Activated naive CD8-positive, alpha-beta T cell treated with anti-CD3 and anti-CD28 coated beads, Interleukin-2, amount 50 U/mL, for 24 hours (primary cell): Measurements from ENCODE around the gene SBF1.
"Not testable (repeated sequence)": the region's sequence is repeated elsewhere in the genome, so short reads cannot be mapped to it uniquely, and the experiment has no call there.

Source experiments
- ATAC-seq: fragments of 150-1000 bp; cut with Tn5 transposase; one replicate; pipeline ENCODE4 v1.10.0; 2021
- DNase-seq: peaks from one replicate; pipeline ENCODE4 v3.0.0; 2021
- H3K27ac Mint-ChIP-seq: one replicate; pipeline ENCODE4 v1.8.0; 2021; ENCODE audit warnings: mild to moderate bottlenecking, mixed read lengths
- H3K27me3 Mint-ChIP-seq: one replicate; pipeline ENCODE4 v1.8.0; 2021; ENCODE audit warnings: mixed read lengths
- H3K36me3 Mint-ChIP-seq: one replicate; pipeline ENCODE4 v1.8.0; 2021; ENCODE audit warnings: low read depth, mixed read lengths
- H3K4me1 Mint-ChIP-seq: one replicate; pipeline ENCODE4 v1.8.0; 2021; ENCODE audit warnings: mixed read lengths
- H3K4me3 Mint-ChIP-seq: one replicate; pipeline ENCODE4 v1.8.0; 2021; ENCODE audit warnings: mild to moderate bottlenecking, moderate library complexity, mixed read lengths
- H3K9me3 Mint-ChIP-seq: one replicate; pipeline ENCODE4 v1.8.0; 2021; ENCODE audit warnings: mixed read lengths

The SBF1 gene

GRCh38 chr22:50474710-50475651, at the start of gene SBF1:
Gene SBF1, minus strand, starts transcription at chr22:50475035. Its CDS starts 195 bp downstream, at chr22:50474840.
- Mint-ChIP-seq H3K36me3 (no peaks in the 10 kb centered on the region), H3K4me3 (peak within 1 kb of the TSS; percentile 94), H3K4me1 (peaks cover 45% of the 10 kb centered on the region), H3K9me3 (no peaks in the 10 kb centered on the region), H3K27me3 (peaks cover 3% of the 10 kb centered on the region), H3K27ac (peak within 1 kb of the TSS; percentile 91)
- ATAC-seq (peak; percentile 60), DNase-seq (peak; percentile 93)

DNA sequence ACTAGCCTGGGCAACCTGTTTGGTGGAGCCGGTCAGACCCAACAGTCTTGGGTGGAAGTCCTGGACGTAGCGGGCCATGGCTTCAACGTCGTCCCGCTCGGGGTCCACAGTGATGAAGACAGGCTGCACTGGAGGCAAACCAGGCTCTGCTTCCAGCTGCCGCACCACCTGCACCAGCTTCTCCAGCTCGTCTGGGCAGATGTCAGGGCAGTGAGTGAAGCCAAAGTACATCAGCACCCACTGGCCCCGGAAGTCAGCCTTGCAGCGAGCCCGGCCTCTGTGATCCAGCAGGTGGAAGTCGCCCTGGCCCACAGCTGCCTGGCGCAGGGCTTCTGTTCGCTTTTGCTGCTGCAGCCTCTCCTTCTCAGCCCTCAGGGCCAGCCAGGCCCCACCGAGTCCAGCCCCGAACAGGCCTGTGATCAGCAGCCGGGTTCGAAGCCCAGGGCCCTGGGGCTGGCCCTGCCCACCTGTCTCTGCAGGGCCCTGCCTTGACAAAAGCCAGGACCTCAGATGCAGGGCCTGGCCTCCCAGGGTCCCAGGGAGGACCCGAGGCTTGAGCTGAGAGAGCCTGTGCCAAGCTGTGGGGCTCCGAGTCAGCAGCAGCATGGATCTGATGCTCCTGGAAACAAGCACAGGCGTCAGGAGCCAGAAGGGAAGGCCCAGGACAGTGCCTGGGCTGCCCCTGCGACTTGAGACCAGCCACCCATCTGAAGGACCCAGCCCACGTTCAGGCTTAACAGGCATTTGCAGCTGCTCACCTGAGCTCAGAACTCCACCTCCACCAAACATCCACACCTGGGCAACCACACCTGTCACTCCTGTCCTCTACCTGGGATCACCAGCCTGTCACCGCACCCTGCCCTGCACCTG, 49.2 kb upstream of the SBF1 start:
- H3K4me3 Mint-ChIP-seq = peak overlapping the region; percentile 88
- H3K27ac Mint-ChIP-seq = peak overlapping the region; percentile 87
- no peak for DNase-seq
- peaks cover 22% of the 10 kb centered on the region for H3K36me3 Mint-ChIP-seq
- no peaks in the 10 kb centered on the region for H3K27me3 Mint-ChIP-seq
- ATAC-seq = no peak
- H3K9me3 Mint-ChIP-seq = no peaks in the 10 kb centered on the region
- H3K4me1 Mint-ChIP-seq = peaks cover 33% of the 10 kb centered on the region

DNA sequence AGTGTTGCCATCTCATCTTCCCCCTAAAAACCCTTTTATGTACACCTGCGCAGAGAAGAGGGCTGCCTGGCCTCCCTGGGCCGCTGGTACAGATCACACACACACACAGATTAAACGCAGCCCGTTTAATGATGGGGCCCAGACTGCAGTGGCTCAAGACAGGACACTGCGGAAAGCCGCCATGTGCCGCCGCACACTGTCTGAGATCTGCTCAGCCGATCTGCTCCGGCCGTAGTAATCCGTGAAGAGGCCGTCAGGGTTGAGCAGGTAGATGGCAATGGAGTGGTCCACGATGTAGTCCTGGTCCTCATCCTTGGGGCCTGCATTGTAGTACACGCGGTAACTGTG, 48.6 kb upstream of the SBF1 start:
- peaks cover 20% of the 10 kb centered on the region for H3K36me3 Mint-ChIP-seq
- peak overlapping the region; percentile 36 for H3K4me3 Mint-ChIP-seq
- no peak overlapping the region for H3K27ac Mint-ChIP-seq
- DNase-seq (no peak), ATAC-seq (no peak)
- H3K9me3 Mint-ChIP-seq = no peaks in the 10 kb centered on the region
- H3K4me1 Mint-ChIP-seq = peaks cover 30% of the 10 kb centered on the region
- H3K27me3 Mint-ChIP-seq = no peaks in the 10 kb centered on the region

- Mint-ChIP-seq H3K4me3 (peak overlapping the region; percentile 36), H3K4me1 (peaks cover 25% of the 10 kb centered on the region), H3K27me3 (no peaks in the 10 kb centered on the region), H3K36me3 (peaks cover 17% of the 10 kb centered on the region), H3K27ac (no peak overlapping the region), H3K9me3 (no peaks in the 10 kb centered on the region)
- ATAC-seq (no peak), DNase-seq (no peak)
These were observed 48.1 kb upstream of the SBF1 start for GRCh38 chr22:50522806-50523438.

DNA sequence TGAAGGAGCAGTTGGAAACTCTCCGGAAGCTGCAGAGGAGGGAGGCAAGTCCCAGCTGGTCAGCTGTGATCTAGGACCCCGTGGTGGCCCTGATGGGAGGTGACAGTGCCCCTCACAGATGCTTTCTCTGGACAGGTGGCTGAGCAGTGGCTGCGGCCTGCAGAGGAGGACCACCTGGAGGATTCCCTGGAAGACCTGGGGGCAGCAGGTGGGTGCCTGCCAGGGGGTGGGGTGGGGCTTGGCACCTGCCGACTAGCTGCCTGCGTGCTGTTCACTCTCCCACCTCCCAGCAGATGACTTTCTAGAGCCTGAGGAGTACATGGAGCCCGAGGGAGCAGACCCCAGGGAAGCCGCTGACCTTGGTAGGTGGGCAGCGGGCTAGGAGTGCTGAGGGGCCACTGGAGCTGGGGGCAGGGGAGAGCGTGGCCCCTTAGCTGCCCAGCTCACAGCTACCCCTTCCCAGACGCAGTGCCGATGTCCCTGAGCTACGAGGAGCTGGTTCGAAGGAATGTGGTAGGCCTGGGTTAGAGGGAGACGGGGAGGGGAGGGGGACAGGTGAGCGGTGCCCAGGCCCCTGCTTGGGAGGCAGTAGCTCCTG, 47.5 kb upstream of the SBF1 start:
- H3K27me3 Mint-ChIP-seq = no peaks in the 10 kb centered on the region
- DNase-seq (no peak), ATAC-seq (no peak)
- H3K4me1 Mint-ChIP-seq = peaks cover 19% of the 10 kb centered on the region
- no peak overlapping the region for H3K4me3 Mint-ChIP-seq
- peaks cover 21% of the 10 kb centered on the region for H3K36me3 Mint-ChIP-seq
- H3K27ac Mint-ChIP-seq = no peak overlapping the region
- no peaks in the 10 kb centered on the region for H3K9me3 Mint-ChIP-seq

GRCh38 chr22:50521710-50522109, 46.9 kb upstream of the SBF1 start:
- Mint-ChIP-seq H3K9me3 (no peaks in the 10 kb centered on the region), H3K4me1 (peaks cover 13% of the 10 kb centered on the region), H3K27ac (no peak overlapping the region), H3K4me3 (no peak overlapping the region), H3K27me3 (no peaks in the 10 kb centered on the region), H3K36me3 (peaks cover 25% of the 10 kb centered on the region)
- ATAC-seq (no peak), DNase-seq (no peak)

DNA sequence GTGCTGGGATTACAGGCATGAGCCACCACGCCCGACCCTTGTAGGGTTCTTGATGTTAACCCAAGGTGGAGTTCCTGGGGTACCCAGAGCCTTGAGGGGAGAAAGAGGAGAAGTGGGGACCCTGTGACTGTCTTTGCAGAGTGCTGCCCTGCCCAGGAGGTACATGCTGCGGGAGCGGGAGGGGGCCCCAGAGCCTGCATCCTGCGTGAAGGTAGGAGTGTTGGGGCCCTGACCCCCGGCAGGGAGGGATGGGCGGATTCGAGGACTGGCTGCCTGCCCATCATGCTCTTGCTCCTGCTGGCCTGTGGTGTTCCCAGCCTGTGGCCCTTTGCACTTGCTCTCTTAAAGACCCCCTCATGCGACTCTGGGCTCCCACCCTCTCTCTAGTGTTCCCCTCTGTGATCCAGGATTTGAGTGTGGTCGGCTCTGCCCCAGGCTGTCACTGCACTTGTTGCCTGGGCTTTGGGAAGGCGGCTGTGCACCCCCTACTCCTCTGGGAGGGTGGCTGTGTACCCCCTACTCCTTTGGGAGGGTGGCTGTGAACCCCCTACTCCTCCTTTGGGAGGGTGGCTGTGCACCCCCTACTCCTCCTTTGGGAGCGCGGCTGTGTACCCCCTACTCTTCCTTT, 46.1 kb upstream of the SBF1 start:
- H3K4me3 Mint-ChIP-seq = no peak overlapping the region
- ATAC-seq (no peak), DNase-seq (no peak)
- H3K9me3 Mint-ChIP-seq = no peaks in the 10 kb centered on the region
- H3K27me3 Mint-ChIP-seq = no peaks in the 10 kb centered on the region
- H3K36me3 Mint-ChIP-seq = peaks cover 25% of the 10 kb centered on the region
- no peak overlapping the region for H3K27ac Mint-ChIP-seq
- H3K4me1 Mint-ChIP-seq = peaks cover 11% of the 10 kb centered on the region

DNA sequence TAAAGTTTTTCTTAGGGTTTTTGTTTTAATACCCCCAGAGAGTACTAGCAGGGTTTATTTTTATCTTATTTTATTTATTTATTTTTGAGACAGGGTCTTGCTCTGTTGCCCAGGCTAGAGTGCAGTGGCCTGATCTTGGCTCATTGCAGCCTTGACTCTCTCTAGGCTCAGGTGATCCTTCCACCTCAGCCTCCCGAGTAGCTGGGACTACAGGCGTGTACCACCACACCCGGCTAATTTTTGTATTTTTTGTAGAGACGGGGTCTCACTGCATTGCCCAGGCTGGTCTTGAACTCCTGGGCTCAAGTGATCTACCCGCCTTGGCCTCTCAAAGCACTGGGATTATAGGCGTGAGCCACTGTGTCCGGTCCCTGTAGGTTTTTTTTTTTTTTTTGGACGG, 45.3 kb upstream of the SBF1 start:
- H3K4me3 Mint-ChIP-seq, H3K27me3 Mint-ChIP-seq: not testable (repeated sequence)
- H3K4me1 Mint-ChIP-seq = peaks cover 11% of the 10 kb centered on the region

DNA sequence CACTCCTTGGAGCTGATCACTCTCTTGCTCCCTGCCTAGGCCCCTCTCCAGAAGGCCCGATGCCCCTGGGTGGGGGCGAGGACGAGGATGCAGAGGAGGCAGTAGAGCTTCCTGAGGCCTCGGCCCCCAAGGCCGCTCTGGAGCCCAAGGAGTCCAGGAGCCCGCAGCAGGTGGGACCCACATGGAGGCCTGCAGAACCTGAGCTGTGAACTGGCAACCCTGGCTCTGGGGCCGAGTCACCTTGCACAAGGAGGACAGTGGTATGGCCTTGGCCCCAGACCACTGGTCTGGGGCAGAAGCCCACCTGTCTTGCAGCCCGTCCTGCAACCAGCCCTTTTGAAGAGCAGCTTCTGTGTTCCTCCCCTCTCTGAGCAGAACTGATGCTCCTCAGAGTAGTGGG, 44.3 kb upstream of the SBF1 start:
- H3K4me1 Mint-ChIP-seq = peaks cover 9% of the 10 kb centered on the region
- no peaks in the 10 kb centered on the region for H3K9me3 Mint-ChIP-seq
- H3K27me3 Mint-ChIP-seq = no peaks in the 10 kb centered on the region
- DNase-seq (no peak), ATAC-seq (no peak)
- H3K36me3 Mint-ChIP-seq = peaks cover 23% of the 10 kb centered on the region
- H3K27ac Mint-ChIP-seq = no peak overlapping the region
- H3K4me3 Mint-ChIP-seq = no peak overlapping the region

More for the DNA sequence above, 45.3 kb upstream of the SBF1 start:
- not testable (repeated sequence) for H3K9me3 Mint-ChIP-seq, H3K27ac Mint-ChIP-seq, ATAC-seq, DNase-seq
- peaks cover 25% of the 10 kb centered on the region for H3K36me3 Mint-ChIP-seq

- no peaks in the 10 kb centered on the region for H3K9me3 Mint-ChIP-seq
- no peaks in the 10 kb centered on the region for H3K27me3 Mint-ChIP-seq
- no peak for DNase-seq
- no peak overlapping the region for H3K27ac Mint-ChIP-seq
- H3K36me3 Mint-ChIP-seq = peaks cover 23% of the 10 kb centered on the region
- no peak overlapping the region for H3K4me3 Mint-ChIP-seq
- H3K4me1 Mint-ChIP-seq = peaks cover 9% of the 10 kb centered on the region
- ATAC-seq = no peak
These were observed 43.8 kb upstream of the SBF1 start for GRCh38 chr22:50518606-50519005.

GRCh38 chr22:50517495-50518260, 42.8 kb upstream of the SBF1 start:
- Mint-ChIP-seq H3K4me1 (peaks cover 7% of the 10 kb centered on the region), H3K36me3 (peaks cover 22% of the 10 kb centered on the region)

DNA sequence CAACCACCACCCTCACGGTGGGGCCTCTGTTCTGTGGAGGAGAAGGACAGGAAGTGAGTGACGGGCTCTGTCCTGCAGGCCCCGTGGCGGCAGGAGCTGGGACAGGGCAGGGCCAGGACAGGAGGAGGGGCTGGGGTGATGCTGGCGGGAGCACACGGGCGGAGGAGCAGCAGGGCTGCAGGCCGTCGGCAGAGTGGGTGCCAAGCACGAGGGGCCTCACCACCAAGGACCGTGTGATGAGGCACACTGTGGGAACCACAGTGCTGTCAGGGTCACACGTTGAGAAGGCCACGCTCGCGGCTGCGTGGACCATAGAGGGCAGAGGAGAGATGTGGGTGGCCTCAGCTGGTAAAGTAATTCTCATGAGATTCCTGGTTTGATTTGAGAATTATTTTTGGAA, 42.1 kb upstream of the SBF1 start:
- DNase-seq (no peak), ATAC-seq (no peak)
- H3K27me3 Mint-ChIP-seq = no peaks in the 10 kb centered on the region
- H3K27ac Mint-ChIP-seq = no peak overlapping the region
- H3K4me3 Mint-ChIP-seq = no peak overlapping the region
- no peaks in the 10 kb centered on the region for H3K9me3 Mint-ChIP-seq
- H3K4me1 Mint-ChIP-seq = peaks cover 15% of the 10 kb centered on the region
- peaks cover 27% of the 10 kb centered on the region for H3K36me3 Mint-ChIP-seq

More at GRCh38 chr22:50517495-50518260, 42.8 kb upstream of the SBF1 start:
- Mint-ChIP-seq H3K27ac (no peak overlapping the region), H3K27me3 (no peaks in the 10 kb centered on the region), H3K9me3 (no peaks in the 10 kb centered on the region), H3K4me3 (no peak overlapping the region)
- no peak for DNase-seq
- ATAC-seq = no peak

- ATAC-seq (no peak), DNase-seq (no peak)
- Mint-ChIP-seq H3K27ac (no peak overlapping the region), H3K4me3 (no peak overlapping the region), H3K4me1 (peaks cover 16% of the 10 kb centered on the region), H3K9me3 (no peaks in the 10 kb centered on the region), H3K27me3 (no peaks in the 10 kb centered on the region), H3K36me3 (peaks cover 26% of the 10 kb centered on the region)
These were observed 41.2 kb upstream of the SBF1 start for GRCh38 chr22:50516068-50516467.
